Esophagus squamous epithelium (tissue), 5 donors: ENCODE data around the gene HCFC2. TPM values are rescaled to one million over a fixed set of nuclear protein-coding genes. Genes with fewer than 3 reads are reported as not detected.
A peak's percentile ranks its signal among the peaks of the same experiment; 100 is the strongest.

ENCODE experiments used
- DNase-seq: peaks from one replicate; lab custom pipeline; 2025; lab: John Stamatoyannopoulos, UW
- H3K27ac ChIP-seq, 4 donors: fragments of 200-600 bp; sonication (generic); one replicate each; pipeline ENCODE4 v1.5.1; 2016 to 2019; ENCODE audit warnings: mild to moderate bottlenecking in 1 of 4
- H3K27me3 ChIP-seq, 4 donors: fragments of 200-600 bp; sonication (generic); 1 replicate in 3 of 4; 2 replicates in 1 of 4; pipeline versions ENCODE4 v1.5.1 to v1.6.0; 2017 to 2021; ENCODE audit warnings: antibody characterized with exemption in 1 of 4
- H3K36me3 ChIP-seq, 3 donors: fragments of 200-600 bp; sonication (generic); one replicate each; pipeline ENCODE4 v1.5.1; 2016 to 2019
- H3K4me1 ChIP-seq, 3 donors: fragments of 200-600 bp; sonication (generic); one replicate each; pipeline ENCODE4 v1.5.1; 2017 to 2019
- H3K4me3 ChIP-seq, 4 donors: fragments of 200-600 bp; sonication (generic); 1 replicate in 3 of 4; 2 replicates in 1 of 4; pipeline ENCODE4 v1.5.1; 2016 to 2019; ENCODE audit warnings: mild to moderate bottlenecking in 2 of 4, moderate library complexity in 1 of 4
- H3K9me3 ChIP-seq, 3 donors: fragments of 200-600 bp; sonication (generic); one replicate each; pipeline ENCODE4 v1.5.1; 2016 to 2019
- CTCF ChIP-seq, 6 experiments: fragments of 450-650 bp in 4 of 6; fragments of 200-600 bp in 2 of 6; sonication (generic) in 2 of 6; IDR thresholded peaks; one replicate each; pipeline ENCODE4 v1.5.1; 2016 to 2019; ENCODE audit warnings: antibody characterized with exemption in 6 of 6, mild to moderate bottlenecking in 4 of 6, moderate library complexity in 4 of 6
- POLR2A ChIP-seq, 4 donors: fragments of 450-650 bp; IDR thresholded peaks; one replicate each; pipeline ENCODE4 v1.6.1; 2017; ENCODE audit warnings: antibody characterized with exemption in 4 of 4, mild to moderate bottlenecking in 4 of 4, moderate library complexity in 3 of 4
- WGBS, 2 donors: methylation state at CpG; one replicate each; pipeline ENCODE4 v1.1.5; 2018; 5-methylcytosine and 5-hydroxymethylcytosine counted together
- intact Hi-C: fragments of 100-400 bp; cut with DNase I; formaldehyde crosslinking; loops from one replicate; pipeline ENCODE4 v1.15.0; 2022
- total RNA-seq, 4 donors: library from RNA; depleted of rRNA; stranded (reverse); fragments of >200 nt; gene quantifications; one replicate each; pipeline ENCODE4 v1.1.0, GENCODE V29; 2016
- donor health status: DM: yes; HTN: yes; CAD: no.

HCFC2 gene
- total RNA-seq, 4 donors from 2014 or later = 10.1 to 17.7 (median 14.7) TPM

GRCh38 chr12:104126548-104126947, 62.2 kb downstream of the HCFC2 start:
- no peak for DNase-seq
- no peak overlapping the region for H3K27ac ChIP-seq
- H3K36me3 ChIP-seq = peaks cover 0 to 98% (median 5%) of the 10 kb centered on the region in 3 donors
- intact Hi-C loops = no loop called here
- WGBS, 2 donors = 85 to 89% methylated on average over 3 of the region's 3 CpGs
- no peak for TF ChIP-seq CTCF (IDR thresholded peaks at IDR 0.05)
- no peak for TF ChIP-seq POLR2A (IDR thresholded peaks at IDR 0.05)
- peaks cover 0 to 13% (median 0%) of the 10 kb centered on the region in 3 donors for H3K4me1 ChIP-seq
- H3K4me3 ChIP-seq = no peak overlapping the region
- H3K9me3 ChIP-seq = no peaks in the 10 kb centered on the region
- no peaks in the 10 kb centered on the region for H3K27me3 ChIP-seq

GRCh38 chr12:104130760-104131159, 66.4 kb downstream of the HCFC2 start:
- no peak for DNase-seq

GRCh38 chr12:104131609-104132008, 67.3 kb downstream of the HCFC2 start:
- H3K4me3 ChIP-seq = no peak overlapping the region
- DNase-seq = no peak
- H3K36me3 ChIP-seq = peaks cover 0 to 73% (median 6%) of the 10 kb centered on the region in 3 donors
- TF ChIP-seq CTCF (IDR thresholded peaks at IDR 0.05) (no peak), POLR2A (IDR thresholded peaks at IDR 0.05) (no peak)
- peak overlapping the region in 1 of 4 donors; percentile 45 for H3K27ac ChIP-seq
- H3K27me3 ChIP-seq = no peaks in the 10 kb centered on the region
- peaks cover 3 to 48% (median 12%) of the 10 kb centered on the region in 3 donors for H3K4me1 ChIP-seq
- intact Hi-C loops = no loop called here
- WGBS, 2 donors = 89 to 92% methylated on average over 4 of the region's 4 CpGs
- H3K9me3 ChIP-seq = no peaks in the 10 kb centered on the region

More at GRCh38 chr12:104130760-104131159, 66.4 kb downstream of the HCFC2 start:
- Histone ChIP-seq H3K27ac (peak overlapping the region in 1 of 4 donors; percentile 45), H3K4me3 (no peak overlapping the region), H3K36me3 (peaks cover 0 to 81% (median 6%) of the 10 kb centered on the region in 3 donors), H3K9me3 (no peaks in the 10 kb centered on the region), H3K4me1 (peaks cover 0 to 39% (median 5%) of the 10 kb centered on the region in 3 donors), H3K27me3 (no peaks in the 10 kb centered on the region)
- intact Hi-C loops = no loop called here
- WGBS, 2 donors = 32 to 54% methylated on average over 2 of the region's 2 CpGs
- TF ChIP-seq POLR2A (IDR thresholded peaks at IDR 0.05) (no peak), CTCF (IDR thresholded peaks at IDR 0.05) (no peak)

GRCh38 chr12:104132351-104132956, 68.1 kb downstream of the HCFC2 start:
- peaks cover 8 to 54% (median 15%) of the 10 kb centered on the region in 3 donors for H3K4me1 ChIP-seq
- TF ChIP-seq POLR2A (IDR thresholded peaks at IDR 0.05) (no peak), CTCF (IDR thresholded peaks at IDR 0.05) (no peak)
- H3K36me3 ChIP-seq = peaks cover 0 to 66% (median 6%) of the 10 kb centered on the region in 3 donors
- intact Hi-C loops = no loop called here
- no peaks in the 10 kb centered on the region for H3K27me3 ChIP-seq
- WGBS, 2 donors = 87 to 88% methylated on average over 7 of the region's 7 CpGs
- H3K4me3 ChIP-seq = no peak overlapping the region
- H3K27ac ChIP-seq = no peak overlapping the region
- no peaks in the 10 kb centered on the region for H3K9me3 ChIP-seq
- DNase-seq = no peak

GRCh38 chr12:104133321-104133720, 69.0 kb downstream of the HCFC2 start:
- WGBS, 2 donors = 83 to 90% methylated on average over 5 of the region's 5 CpGs
- no peak for DNase-seq
- no peaks in the 10 kb centered on the region for H3K27me3 ChIP-seq
- H3K4me3 ChIP-seq = no peak overlapping the region
- intact Hi-C loops = no loop called here
- peaks cover 9 to 55% (median 15%) of the 10 kb centered on the region in 3 donors for H3K4me1 ChIP-seq
- peaks cover 0 to 58% (median 6%) of the 10 kb centered on the region in 3 donors for H3K36me3 ChIP-seq
- TF ChIP-seq POLR2A (IDR thresholded peaks at IDR 0.05) = no peak
- no peak for TF ChIP-seq CTCF (IDR thresholded peaks at IDR 0.05)
- no peaks in the 10 kb centered on the region for H3K9me3 ChIP-seq
- H3K27ac ChIP-seq = no peak overlapping the region
